DMS114 treated with DMSO at 0.1 percent for 48 hours (cell line): Measurements from ENCODE around the gene RAB31.
"Not testable (repeated sequence)": the region's sequence is repeated elsewhere in the genome, so short reads cannot be mapped to it uniquely, and the experiment has no call there.

Source experiments
- DNase-seq: peaks from one replicate; lab custom pipeline; 2025; ENCODE audit not compliant: unreplicated experiment; lab: John Stamatoyannopoulos, UW

RAB31 gene

DNA sequence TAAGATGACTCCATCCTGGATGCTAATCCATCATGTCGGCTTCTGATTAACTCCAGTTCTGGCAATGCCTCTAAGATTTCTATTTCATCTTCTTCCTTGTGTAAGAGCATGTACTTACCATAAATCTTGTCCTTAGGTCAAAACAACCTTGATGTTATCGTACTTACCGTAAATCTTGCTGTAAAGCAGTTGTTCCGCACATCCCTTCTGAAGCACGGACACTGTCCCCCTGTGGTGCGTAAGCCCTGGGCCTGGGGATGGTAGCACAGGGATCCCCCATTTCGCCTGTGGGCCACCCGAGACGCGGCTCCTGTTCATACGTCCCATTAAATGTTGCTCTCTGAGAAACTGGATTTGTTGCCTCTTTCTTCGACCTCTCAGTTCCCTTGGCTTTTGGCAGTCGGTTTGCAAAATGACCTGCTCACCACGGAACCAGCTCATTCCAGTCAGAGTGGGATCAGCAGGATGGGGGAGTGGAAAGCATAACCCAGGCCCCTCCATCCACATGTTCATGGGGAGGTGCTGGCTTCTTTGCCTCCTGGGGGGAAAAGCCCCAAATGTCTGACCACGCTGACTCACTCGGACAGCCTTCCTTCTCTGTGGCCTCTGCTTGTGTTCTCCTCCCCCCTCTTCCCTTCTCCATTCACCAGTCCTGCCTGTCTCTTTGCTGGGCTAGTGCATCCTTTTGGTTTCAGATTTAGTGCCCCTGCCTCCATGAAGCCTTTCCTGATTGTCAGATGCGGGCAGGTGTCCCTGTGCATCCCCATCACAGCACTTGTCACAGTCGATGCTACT lies 49.9 kb downstream of the RAB31 start:
- no peak for DNase-seq

DNA sequence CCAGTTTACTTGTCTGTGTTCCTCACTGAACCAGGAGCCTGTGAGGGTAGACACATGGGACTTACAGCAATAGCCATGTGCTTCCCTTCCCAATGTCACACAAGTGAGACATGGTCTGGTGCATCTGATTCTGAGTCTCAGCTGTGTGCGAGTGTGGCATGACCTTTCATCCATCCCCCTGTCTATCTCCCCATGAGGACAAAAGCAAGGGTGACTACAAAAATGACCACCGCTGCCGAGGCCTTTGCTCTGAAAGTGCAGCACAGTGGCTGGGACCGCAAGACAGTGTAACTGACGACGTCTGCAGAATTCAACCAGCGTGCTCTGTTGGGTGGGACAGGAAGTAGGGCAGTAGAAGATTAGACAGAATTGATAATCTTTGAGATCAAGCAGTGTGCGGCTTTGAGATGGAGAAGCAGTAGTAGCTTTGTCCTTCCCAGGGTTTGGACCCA lies 50.5 kb downstream of the RAB31 start:
- DNase-seq = no peak

DNA sequence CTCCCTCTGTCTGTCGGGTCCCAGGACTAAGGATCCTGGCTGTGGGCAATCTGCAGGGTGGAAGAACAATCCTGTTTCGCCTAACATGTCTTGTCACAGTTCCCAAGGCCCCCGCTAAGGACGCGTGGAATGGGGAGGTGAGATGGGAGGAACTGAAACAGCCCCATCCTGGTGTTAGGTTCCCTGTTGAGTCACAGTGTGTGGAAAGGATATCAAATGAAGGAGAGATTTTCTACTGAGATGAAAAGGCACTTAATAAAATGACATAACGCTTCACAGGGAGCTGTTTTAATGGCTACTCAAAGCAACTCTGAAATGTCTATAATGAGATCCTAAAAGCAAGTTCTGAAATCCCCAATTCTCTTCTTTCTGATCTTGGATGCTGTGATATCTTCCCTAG lies 52.5 kb downstream of the RAB31 start:
- DNase-seq = no peak

GRCh38 chr18:9762526-9762925 lies 54.4 kb downstream of the RAB31 start:
- no peak for DNase-seq

- DNase-seq = no peak
These were observed 55.1 kb downstream of the RAB31 start for GRCh38 chr18:9763157-9763556.

DNA sequence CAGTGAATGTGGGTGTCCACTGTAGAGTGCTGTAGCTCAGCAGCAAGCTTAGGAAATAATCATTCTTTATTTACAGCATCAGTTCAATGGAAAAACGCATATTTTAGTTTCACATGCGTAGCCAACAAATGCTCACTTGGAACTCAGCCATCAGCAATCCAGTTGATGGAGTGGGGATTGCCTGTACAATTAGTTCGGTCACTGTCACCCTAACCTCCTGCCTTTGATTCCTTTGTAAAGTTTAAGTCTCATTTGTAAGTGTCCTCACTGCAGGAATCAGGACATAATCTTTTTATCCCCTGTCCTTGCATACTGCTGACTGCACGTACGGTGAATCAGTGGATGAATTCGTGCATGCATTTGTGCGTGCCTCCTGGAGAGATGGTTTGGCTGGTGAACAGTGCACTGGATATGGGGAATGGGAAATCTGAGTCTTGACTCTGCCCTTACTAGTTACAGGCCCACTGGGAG lies 55.9 kb downstream of the RAB31 start:
- DNase-seq = no peak

GRCh38 chr18:9765501-9765900 lies 57.4 kb downstream of the RAB31 start:
- DNase-seq = no peak

GRCh38 chr18:9766076-9766481 lies 58.0 kb downstream of the RAB31 start:
- DNase-seq = no peak

DNA sequence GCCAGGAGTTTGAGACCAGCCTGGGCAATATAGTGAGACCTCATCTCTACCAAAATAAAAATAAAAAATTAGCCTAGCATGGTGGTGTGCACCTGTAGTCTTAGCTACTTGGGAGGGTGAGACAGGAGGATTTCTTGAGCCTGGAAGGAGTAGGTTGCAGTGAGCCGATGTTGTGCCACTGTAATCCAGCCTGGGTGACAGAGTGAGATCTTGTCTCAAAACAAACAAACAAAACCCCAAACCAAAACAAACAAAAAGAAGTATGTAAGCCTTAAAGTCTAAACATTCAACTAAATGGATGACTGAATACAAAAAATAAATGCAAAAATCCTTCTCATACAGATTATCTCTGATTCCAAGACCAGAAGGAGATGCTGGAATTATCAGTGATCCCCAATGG lies 58.6 kb downstream of the RAB31 start:
- DNase-seq = no peak

- not testable (repeated sequence) for DNase-seq
These were observed 60.1 kb downstream of the RAB31 start for GRCh38 chr18:9768071-9768691.

- not testable (repeated sequence) for DNase-seq
These were observed 62.0 kb downstream of the RAB31 start for GRCh38 chr18:9770111-9770510.

DNA sequence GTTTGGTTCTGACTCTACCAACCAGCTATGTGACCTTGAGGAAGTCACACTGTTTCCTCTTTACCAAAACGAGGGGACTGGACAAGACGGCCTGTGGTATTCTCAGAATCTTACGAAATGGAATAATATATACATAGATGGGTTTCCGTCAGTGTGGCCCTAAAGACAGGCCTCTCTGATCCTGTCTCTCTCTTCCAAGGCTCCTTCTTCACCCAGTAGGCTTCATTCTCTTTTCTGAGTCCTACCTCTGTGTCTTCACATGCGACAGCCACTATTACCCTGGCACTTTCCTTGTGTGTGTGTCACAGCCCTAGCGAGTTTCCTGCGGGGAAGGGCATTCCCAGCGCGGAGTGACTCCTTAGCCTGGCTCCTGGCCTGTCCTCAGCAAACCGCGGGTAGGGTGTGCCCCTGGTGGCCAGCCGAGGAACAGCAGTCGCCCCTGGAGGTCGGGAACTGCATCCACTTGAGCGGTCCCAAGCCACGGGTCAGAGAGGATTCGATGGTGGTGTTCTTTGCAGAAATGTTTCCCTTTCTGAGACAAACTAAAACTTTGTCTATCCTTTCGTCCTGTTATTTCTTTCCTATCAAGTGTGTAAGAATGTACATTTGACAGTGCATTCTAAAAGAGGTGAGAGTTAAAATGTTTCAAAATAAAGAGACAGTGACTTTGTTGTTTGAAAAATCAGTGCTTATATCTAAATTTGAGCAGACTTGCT lies 63.3 kb downstream of the RAB31 start:
- no peak for DNase-seq

- DNase-seq = no peak
These were observed 64.0 kb downstream of the RAB31 start for GRCh38 chr18:9771977-9772660.

GRCh38 chr18:9772847-9773677 lies 65.0 kb downstream of the RAB31 start:
- DNase-seq = no peak

DNA sequence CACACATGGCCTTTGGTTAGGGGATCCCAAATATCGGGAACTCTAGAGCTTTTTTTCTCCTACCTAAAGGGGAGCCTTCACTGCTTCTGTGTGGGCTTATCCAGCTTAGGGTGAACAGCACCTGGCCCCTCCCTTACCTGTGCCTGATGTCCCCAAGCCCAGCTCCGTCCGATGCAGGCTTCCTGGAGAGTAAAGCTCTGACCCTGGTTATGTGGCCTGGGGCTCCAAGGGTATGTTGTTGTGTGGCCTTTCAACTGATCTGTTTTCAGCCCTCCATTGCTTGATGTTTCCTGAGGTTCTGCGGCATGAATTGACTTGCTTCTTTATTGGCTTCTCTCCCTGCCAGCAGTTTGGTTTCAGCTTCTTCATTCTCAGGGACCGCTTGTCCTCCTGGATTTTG lies 66.0 kb downstream of the RAB31 start:
- no peak for DNase-seq

GRCh38 chr18:9775178-9775577 lies 67.1 kb downstream of the RAB31 start:
- DNase-seq = no peak

- no peak for DNase-seq
These were observed 71.5 kb downstream of the RAB31 start for GRCh38 chr18:9779630-9780029.

GRCh38 chr18:9782073-9782857 lies 74.2 kb downstream of the RAB31 start:
- DNase-seq = no peak

DNA sequence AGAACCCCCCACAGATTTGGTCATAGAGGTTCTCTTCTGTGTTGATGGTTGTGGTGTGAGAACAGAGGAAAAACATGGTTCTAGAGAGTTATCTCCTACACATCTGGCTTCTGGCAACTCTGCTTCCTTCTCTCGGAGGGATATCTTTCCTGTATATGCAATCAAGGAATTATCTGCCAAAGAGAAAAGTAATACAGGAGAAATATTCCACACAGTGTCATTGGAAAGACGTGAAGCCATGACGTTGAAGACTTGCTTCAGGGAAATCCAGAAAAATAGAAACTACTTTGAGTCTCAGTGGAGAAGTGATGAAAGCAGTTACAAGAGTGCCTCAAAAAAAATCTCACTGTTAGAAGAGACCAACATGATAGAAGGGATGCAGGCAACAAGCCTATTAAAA lies 78.5 kb downstream of the RAB31 start:
- no peak for DNase-seq

GRCh38 chr18:9787036-9787435 lies 78.9 kb downstream of the RAB31 start:
- DNase-seq = no peak
